GM23248 (cell line): ENCODE results near the gene ARHGEF7.

ENCODE experiments used
- EZH2 ChIP-seq: fragments of 200-600 bp; sonication (generic); IDR thresholded peaks from 2 replicates; pipeline ENCODE4 v1.6.1; 2018; ENCODE audit warnings: antibody characterized with exemption, mild to moderate bottlenecking; ENCODE audit not compliant: insufficient read depth, poor library complexity, severe bottlenecking
- EZH2phosphoT487 ChIP-seq: fragments of 200-600 bp; sonication (generic); IDR thresholded peaks from 2 replicates; pipeline ENCODE4 v1.6.1; 2018; ENCODE audit warnings: antibody characterized with exemption, moderate library complexity, mild to moderate bottlenecking, low read depth; ENCODE audit not compliant: insufficient read depth

DNA sequence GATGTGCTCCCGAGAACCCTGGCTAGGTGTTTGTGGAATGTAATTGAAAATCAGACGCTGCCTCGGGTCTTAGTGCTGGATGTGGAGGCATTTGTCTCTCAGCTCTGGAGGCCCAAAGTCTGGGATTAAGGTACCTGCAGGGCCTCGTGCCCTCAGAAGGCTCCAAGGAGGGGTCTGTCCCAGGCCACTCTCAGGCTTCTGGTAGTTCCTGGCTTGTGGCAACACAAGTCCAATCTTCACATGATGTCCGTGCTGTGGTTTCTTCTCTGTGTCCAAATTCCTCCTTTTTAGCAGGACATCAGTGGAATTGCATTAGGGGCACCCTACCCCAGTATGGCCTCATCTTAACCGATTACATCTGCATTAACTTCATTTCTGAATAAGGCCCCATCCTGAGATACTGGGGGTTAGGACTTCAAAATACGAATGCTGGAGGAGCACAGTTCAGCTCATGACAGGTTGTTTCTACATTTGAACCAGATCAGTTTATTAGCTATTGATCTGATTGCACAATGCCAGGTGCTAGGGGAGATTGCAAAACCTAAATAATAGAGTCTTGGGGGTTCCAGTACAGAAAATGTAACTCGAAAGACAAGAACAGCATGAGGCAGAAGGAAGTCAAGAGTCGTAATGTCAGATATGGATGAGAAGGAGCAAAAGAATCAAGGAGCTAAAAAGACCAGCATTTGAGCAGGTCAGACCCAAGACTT lies 3.9 kb downstream of the ARHGEF7 start:
- TF ChIP-seq EZH2, result no peak
- TF ChIP-seq EZH2phosphoT487, result no peak
